T follicular helper cell (primary cell): ENCODE results near the gene PSD2.

Experiments
- DNase-seq: peaks from one replicate; pipeline ENCODE4 v3.0.0-alpha.2; 2020; ENCODE audit warnings: low read depth

Gene PSD2

GRCh38 chr5:139880416-139881142 lies 85.0 kb downstream of the PSD2 start:
- no peak for DNase-seq

DNA sequence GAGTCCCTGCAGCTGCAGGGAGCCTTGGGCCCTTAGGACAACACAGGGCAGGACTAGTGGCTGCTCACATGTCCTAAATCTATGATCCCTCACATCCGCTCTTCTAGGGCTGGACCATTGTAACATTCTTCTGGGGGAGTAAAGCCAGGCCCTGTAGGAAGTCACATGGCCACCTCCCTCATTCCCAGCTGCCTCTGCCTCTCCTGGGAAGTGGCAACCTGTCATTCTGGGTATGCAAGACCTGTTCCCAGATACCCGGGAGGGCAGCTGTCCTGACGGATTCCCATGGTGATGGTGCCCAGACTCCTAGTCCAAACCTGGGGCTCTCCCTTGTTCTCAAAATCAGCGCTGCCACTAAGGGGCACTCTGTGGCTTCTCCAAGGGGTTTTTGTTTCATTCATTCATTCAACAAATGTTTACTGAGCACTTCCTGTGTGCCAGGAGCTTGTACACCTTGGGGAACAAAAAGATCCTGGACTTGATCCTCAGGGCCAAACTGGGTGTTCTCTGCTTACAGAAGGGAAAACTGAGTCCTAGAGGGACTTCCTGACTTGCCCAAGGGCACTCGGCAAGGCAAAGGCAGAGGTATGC lies 85.6 kb downstream of the PSD2 start:
- DNase-seq, result no peak

GRCh38 chr5:139882316-139882715 lies 86.7 kb downstream of the PSD2 start:
- DNase-seq, result no peak

GRCh38 chr5:139882961-139883539 lies 87.4 kb downstream of the PSD2 start:
- DNase-seq, result no peak

GRCh38 chr5:139884144-139884543 lies 88.5 kb downstream of the PSD2 start:
- no peak for DNase-seq

DNA sequence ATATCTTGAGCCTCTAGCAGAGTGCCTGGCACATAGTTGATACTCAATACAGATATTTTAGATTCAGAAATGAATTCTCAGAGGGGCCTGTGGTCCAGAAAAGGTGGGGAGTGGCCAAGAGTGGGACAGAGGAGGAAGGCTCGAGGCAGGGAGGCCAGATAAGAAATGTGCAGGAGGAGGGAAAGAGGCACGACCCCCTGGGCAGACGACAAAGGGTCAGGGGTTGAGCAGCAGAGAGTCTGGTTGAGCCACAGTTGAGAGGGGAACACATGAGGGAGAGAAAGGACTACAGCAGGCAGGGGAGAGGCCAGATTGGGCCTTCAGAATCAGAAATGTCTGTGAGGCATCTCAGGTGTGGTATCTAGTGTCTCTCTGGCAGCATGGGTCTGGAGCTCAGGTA lies 89.1 kb downstream of the PSD2 start:
- DNase-seq, result no peak

DNA sequence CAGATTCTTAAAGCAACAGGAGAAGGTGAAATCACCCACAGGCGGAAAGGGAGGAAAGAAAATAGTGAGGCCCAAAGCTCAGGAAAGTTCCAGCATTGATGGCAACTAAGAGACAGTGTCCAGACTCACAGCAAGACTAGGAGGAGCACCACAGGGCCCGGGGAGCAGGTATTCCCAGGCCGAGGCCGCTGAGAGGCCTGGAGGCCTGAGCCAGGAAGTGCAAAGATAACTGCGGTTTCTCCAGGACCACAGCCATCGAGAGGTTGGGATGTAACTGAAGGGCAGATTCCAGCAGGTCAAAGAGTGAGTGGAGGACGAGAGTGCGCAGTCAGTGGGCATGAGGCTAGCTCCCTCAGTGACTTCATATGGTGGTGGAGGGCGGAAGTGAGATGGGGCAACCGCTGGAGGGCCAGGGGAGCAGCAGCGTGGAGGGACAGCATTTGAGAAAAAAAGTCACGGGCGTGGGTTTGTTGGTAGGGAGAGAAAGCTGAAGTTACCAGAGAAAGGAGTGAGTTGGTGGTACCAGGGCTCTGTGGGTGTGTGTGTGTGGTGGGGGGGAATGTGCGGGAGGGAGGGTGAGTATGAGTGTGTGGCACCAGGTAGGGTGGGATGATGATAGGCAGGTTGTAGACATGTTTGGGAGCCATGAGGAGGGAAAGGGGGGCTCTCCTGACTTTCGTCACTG lies 89.7 kb downstream of the PSD2 start:
- DNase-seq, result no peak

GRCh38 chr5:139885857-139886208 lies 90.2 kb downstream of the PSD2 start:
- DNase-seq, result no peak

GRCh38 chr5:139886213-139886612 lies 90.6 kb downstream of the PSD2 start:
- DNase-seq, result no peak

GRCh38 chr5:139888370-139888769 lies 92.8 kb downstream of the PSD2 start:
- no peak for DNase-seq

- DNase-seq, result no peak
Measured at GRCh38 chr5:139889410-139889809, 93.8 kb downstream of the PSD2 start.

- no peak for DNase-seq
Measured at GRCh38 chr5:139893873-139894272, 98.3 kb downstream of the PSD2 start.
